Stimulated activated CD8-positive, alpha-beta memory T cell treated with anti-CD3 and anti-CD28 coated beads, Interleukin-15, amount 100 ng/mL, for 1 hour (primary cell): ENCODE data around the gene PELI3.
"Not testable (repeated sequence)": the region's sequence is repeated elsewhere in the genome, so short reads cannot be mapped to it uniquely, and the experiment has no call there.

Experiments
- DNase-seq: peaks from one replicate; pipeline ENCODE4 v3.0.0-alpha.2; 2020; ENCODE audit warnings: low read depth

PELI3 gene

DNA sequence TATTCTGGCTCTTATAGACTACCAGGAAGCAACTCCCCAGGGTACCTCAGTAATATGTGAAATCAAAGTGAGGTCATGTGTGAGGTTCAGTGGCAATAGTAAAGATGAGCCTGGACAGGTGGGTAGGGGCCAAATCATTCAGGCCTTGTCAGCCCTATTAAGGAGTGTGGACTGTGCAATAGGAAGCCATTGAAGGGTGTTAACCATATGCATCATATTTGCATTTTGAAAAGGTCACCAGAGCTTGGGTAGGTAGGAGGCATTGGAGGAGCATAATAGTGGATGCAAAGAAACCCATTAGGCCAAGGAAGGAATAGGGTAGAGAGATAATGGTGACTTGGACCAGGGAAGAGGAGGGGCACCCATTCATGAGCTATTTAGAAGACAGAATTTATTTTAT, 19.7 kb upstream of the PELI3 start:
- DNase-seq: no peak

DNA sequence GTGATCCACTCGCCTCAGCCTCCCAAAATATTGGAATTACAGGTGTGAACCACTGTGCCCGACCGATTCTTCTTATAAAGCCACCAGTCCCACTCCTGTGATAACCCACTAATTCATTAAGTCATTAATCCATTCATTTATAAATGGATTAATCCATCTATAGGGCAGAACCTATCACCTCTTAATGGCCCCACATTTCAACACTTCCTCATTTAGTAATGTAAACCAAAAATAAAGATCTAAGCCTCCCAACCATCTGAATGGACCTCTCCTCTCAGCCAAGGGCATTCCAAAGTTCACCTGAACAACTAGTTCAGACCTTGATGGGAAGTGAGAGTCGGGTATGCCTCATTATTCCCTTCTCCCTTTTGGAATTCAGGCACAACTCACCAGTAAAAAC, 18.2 kb upstream of the PELI3 start:
- no peak for DNase-seq

DNA sequence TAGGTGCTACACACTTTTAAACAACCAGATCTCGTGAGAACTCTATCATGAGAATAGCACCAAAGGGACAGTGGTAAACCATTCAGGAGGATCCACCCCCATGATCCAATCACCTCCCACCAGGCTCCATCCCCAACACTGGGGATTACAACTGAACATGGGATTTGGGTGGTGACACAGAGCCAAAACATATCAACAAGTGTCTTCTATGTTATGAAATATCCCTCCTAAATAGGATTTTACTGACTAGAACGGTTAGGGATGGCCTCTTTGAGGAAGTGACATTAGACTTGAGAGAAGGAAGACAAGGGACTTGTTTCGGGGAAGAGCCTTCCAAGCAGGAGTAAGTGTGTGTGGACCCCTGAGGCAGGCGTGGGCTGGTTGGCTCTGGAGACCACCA, 16.1 kb upstream of the PELI3 start:
- no peak for DNase-seq

DNA sequence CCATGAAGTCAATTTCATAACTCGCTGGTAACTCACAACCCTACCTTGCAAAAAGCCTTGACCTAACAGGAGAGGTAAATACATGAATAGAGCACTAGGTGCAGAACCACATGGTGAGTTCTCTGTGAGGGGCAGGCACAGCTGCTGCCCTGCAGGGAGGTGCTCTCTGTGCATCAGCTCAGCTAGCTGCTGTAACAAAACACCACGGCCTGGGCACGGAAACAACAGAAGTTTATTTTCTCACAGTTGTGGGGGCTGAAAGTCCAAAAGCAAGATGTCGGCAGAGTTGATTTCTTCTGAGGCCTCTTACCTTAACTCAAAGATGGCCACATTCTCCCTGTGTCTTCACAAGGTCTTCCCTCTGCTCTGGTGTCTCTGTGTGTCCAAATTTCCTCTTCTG, 15.0 kb upstream of the PELI3 start:
- no peak for DNase-seq

DNA sequence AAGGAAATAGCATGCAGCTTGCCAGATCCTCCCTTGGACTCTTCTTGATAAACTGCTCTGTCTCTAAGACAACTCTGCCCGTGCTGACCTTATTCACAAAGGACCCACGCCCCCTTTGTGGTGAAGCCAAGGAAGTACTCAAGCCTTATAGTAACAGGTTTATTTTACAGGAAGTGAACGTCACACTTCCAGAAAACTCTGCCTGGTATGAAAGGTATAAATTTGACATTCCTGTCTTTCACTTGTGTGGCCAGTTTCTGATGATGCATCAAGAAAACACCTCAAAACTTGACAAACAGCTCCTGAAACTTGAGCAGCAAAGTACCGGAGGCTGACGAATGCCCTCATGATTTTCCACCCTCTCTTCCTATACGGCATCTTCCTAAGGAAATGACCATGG, 12.5 kb upstream of the PELI3 start:
- no peak for DNase-seq

DNA sequence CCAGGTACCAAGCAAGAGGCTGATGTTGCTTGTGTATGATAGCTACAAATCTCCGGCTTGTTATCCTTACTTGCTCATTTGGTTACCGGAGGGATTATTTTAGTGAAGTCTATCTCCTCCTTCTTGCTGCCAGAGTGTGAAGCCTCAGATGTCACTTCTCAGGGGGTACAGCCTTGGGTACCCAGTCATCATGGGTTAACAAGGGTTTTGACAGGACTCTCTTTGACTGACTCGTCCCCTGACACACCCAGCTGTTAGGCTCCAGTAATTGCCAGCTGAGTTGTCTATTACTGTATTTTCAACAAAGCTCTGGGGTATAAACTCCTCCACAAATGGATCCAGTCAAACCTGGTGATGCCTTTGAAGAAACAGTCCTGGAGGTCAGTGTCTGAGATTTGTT, 11.9 kb upstream of the PELI3 start:
- DNase-seq: no peak

DNA sequence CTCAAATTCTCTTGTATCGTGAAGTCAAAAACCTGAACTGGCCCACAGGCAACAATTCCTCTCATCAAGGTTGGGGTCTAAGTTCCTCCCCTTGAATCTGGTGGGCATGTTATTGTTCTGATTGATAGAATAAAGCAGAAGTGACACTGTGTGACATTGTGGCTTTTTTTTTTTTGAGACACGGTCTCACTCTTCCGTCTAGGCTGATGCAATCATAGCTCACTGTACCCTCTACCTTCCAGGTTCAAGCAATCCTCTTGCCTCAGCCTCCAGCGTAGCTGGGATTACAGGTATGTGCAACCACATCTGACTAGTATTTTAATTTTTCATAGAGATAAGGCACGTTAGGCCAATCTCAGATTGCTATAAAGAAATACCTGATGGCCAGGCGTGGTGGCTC, 8.9 kb upstream of the PELI3 start:
- DNase-seq: no peak

DNA sequence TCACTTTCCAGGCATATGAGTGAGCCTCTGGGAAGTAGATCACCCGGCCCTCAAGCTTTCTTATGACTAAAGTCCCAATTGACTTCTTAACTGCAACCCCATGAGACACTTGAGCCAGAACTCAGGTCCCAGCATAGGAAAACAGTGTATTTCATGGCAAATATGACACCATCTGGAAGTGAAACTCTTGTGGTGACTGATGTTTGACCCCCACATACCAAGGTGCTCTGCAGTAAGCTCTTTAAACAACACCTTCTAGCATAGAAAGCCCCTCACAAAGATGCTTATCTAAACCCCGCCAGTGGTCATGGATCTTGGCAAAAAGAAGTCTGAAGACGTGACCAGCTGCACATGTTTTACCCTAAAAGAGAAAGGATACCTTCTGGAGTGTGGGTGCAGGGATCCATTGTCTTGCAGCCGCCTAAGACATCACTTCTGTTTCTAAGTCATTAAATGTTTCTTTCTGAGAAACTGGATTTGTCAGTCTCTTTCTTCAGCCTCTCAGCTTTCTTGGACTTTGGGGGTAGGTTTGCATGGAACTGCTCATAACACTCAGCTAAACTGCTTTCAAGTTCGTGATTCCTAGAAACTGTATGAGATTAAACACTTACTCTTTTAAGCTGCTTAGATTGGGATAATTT, 7.4 kb upstream of the PELI3 start:
- no peak for DNase-seq

DNA sequence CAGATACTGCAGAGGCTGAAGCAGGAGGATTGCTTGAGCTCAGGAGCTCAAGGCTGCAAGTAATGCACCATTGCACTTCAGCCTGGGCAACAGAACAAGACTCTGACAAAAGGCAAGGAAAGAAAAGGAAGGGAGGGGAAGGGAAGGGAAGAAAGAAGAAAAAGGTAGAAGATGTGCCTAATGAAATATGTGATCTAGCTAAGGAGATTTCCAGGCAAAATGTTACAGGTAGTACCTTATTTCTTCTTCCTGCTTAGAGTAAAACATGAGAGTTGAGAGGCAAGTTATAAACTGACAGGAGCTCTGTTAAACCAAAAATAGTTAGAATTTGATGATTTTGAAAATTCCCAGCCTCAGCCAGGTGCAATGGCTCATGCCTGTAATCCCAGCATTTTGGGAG, 4.7 kb upstream of the PELI3 start:
- DNase-seq: no peak

DNA sequence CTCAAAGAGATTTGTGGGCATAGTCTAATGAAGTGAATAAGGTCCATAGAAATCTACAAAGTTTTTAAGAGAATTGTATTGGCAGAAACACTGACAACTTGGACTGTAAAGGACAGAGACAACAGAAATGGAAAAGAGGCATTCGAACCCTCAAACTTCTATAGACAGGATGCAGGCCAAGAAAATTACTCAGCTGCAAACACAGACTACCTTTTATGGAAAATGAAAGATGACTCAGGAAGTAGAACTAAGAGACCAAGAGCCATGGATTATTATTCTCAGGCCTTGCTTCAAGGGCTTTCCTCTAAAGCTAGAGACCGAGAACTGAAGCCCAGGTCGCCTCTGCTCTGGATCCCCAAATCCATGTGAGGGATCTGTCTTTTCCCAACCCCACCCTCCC, 3.8 kb upstream of the PELI3 start:
- no peak for DNase-seq

DNA sequence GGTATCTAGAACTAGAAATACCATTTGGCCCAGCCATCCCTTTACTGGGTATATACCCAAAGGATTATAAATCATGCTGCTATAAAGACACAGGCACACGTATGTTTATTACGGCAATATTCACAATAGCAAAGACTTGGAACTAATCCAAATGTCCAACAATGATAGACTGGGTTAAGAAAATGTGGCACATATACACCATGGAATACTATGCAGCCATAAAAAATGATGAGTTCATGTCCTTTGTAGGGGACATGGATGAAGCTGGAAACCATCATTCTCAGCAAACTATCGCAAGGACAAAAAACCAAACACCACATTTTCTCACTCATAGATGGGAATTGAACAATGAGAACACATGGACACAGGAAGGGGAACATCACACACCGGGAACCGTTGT, 2.6 kb upstream of the PELI3 start:
- DNase-seq: not testable (repeated sequence)

DNA sequence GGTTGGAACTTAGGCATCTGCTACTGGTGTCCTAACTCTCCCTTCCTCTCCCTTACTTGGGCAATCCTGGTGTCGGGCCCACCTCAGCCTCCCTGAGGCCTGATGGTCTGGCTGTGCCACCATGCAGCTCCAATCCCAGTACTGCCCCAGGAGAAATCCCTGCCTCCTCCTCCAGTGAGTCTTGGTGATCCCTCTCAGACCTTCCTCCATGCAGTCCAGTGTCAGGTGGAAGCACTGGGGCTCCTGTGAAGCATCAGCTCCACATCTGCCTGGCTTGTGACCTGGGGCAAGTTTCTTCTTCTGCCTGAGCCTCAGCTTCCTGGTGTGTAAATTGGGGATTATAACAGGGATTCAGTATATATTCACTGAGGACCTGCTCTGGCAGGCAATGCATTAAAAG, 1.8 kb upstream of the PELI3 start:
- DNase-seq: no peak

DNA sequence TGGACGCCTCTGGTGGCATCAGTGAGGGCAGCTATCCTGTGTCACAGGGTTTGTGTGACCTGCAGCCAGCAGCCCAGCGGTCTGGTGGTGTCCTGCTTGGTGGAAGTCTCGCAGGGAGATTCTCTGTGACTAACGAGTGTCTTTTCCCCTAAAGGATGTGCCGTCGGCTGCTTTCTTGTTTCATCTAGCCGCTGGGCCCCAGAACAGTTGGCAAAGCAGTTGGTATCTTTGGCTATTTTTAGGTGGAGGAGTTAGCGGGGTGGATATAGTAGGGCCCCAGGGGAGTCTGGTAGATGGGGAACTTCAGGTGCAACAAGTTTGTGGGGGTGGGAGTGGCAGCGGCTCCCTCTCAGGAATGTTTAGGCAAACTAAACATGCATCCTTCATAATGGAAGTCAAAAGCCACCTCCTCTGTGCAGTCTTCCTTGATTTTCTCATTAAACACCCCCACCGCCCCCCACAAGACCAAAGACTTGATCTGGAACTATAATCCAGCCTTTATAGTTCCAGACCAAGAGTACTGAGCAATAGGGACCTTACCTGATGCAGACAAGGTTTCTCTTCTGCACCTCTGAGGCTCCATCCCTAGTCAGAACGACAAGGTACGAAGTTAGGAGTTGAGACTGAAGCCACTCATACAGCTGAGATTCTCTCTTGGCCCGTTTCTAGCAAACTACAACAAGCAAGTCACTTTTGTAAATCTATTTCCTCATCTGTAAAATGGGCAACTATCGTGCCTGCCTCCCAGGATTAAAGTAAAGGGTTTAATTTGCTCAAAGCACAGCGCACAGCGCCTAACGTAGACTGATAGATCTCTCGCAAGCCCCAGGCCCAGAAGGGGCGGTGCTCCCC, 1.1 kb upstream of the PELI3 start:
- no peak for DNase-seq

DNA sequence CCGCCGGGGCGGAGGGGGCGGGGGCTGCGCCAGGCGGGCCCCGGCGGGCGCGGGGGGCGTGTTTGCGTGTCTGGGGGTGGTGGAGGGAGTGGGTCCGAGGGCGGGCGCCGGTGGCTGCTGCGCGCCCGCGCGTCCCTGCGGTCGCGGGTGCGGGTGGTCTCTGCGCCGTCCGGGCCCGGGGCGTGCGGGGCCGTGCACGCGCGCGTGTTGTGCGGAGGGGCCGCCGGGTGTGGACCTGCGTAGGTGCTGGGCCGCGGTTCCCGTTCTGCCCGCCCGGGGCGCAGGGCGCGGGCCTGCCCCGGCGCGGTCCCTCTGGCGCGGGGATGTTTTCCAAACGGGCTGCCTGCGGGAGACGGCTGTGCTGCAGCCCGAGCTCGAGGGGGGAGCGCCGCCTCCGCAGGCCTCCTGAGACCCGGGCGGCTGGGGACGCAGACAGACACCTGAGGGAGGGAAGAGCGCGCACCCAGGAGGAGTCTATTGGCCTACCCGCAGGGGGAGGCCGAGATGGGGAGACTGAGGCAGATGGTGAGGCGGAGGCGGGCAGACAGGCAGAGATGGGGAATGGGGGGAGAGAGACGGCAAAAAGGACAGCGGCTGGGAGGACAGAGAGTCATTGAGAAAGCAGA, 442 bp downstream of the PELI3 start:
- no peak for DNase-seq

DNA sequence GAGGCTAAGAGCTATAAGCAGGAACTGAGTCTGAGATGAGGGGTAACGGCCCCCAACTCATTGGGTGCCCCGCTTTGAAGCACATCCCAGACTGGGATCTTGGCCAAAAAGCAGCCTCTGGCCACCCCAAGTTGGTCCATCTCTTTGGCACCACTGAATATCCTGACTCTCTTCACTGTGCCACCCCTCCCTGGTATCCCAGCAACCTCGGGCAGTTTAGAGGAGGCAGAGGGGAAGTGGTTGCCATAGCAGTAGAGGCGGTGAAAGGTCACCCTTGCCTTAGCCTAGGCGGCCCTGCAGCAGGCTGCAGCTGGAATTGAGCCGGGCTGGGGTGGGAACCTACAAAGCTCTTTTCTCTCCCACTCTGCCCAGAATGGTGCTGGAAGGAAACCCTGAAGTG, 1.1 kb downstream of the PELI3 start:
- no peak for DNase-seq

DNA sequence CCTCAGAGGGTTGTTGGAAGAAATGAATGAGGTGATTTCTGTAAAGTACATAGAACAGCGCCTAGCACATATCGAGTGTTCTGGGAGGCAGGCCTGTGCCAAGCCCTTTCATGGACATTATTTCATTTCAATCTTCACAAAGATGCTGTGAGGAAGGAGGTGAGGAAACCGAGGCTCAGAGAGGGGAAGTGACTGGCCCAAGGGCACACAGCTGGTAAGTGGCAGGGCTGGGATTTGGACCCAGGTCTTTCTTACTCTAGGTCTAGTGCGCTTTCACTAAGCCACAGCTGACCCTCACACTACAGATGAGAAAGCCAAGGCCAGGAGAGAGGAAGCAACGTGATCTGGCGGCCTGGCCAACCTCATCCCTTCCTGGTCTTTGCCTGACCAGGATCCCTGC, 2.0 kb downstream of the PELI3 start:
- DNase-seq: no peak

DNA sequence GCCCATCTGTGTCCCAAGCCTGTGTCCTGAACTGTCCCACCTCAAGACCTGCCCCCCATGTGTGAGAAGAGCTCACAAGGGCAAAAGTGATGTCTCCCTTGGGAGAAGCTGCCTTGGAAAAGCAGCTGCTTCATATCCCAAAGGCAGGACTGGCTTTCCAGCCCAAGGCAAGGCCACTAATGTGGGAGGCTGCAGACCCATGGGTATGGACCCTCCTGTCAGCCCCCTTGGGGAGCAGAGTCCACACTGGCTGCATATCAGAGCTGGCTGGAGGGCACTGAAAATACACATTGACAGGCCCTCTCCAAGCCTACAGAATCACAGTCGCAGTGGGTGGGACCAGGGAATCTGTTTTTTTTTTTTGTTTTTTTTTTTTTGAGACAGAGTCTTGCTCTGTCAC, 2.7 kb downstream of the PELI3 start:
- DNase-seq: no peak

DNA sequence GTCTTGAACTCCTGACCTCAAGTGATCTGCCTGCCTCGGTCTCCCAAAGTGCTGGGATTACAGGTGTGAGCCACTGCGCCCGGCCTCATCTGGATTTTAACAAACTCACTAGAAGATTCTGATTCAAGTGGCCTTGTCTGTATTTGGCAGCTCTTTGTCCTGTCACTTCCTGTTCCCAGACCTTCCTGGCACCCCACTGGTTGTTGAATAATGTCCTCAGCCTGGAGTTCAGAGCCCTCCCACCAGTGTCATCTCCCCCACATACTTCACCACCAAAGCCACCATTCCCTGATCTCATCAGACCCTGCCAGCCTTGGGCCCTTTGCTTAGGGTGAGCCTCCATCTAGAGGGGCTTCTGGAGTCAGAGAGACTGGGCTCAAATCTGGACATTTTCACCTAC, 3.3 kb downstream of the PELI3 start:
- no peak for DNase-seq

DNA sequence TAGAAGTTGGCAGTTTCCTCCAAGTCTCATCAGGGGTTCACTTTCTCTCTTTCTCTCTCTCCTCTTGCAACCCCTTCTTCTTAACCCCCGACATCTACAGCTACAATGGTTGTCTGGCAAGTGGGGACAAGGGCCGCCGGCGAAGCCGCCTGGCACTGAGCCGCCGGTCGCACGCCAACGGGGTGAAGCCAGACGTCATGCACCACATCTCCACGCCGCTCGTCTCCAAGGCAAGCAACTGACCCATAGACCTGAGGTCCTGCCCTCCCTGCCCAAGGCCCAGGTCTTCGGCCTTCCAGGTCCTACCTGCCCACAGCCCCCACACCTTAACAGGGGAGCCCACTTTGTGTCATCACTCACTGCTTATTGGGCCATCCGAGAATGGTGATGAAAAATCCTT, 4.4 kb downstream of the PELI3 start:
- DNase-seq: no peak

DNA sequence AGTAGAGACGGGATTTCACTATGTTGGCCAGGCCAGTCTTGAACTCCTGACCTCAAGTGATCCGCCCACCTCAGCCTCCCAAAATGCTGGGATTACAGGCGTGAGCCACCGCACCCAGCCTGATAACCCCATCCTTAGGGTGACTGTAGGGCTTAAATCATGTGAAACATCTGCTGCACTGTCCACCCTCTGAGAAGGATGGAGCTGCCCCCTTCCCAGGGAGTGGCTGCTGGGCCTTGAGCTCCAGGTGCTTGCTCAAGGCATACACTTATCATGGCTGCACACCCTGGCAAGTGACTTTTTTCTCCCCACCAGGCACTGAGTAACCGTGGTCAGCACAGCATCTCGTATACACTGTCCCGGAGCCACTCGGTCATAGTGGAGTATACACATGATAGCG, 5.3 kb downstream of the PELI3 start:
- DNase-seq: no peak

DNA sequence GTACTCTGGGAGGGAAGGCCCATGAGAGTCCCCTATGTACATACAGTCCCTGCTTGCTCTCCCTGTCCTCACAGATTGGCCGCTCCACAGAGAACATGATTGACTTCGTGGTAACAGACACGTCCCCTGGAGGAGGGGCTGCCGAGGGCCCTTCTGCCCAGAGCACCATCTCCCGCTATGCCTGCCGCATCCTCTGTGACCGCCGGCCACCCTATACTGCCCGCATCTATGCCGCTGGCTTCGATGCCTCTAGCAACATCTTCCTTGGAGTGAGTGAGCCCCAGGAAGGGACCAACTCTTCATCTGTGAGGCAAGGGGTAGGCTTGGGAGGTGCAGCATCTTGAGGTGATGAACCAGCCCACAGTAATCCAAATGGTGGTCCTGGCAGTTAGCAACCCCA, 6.5 kb downstream of the PELI3 start:
- no peak for DNase-seq

DNA sequence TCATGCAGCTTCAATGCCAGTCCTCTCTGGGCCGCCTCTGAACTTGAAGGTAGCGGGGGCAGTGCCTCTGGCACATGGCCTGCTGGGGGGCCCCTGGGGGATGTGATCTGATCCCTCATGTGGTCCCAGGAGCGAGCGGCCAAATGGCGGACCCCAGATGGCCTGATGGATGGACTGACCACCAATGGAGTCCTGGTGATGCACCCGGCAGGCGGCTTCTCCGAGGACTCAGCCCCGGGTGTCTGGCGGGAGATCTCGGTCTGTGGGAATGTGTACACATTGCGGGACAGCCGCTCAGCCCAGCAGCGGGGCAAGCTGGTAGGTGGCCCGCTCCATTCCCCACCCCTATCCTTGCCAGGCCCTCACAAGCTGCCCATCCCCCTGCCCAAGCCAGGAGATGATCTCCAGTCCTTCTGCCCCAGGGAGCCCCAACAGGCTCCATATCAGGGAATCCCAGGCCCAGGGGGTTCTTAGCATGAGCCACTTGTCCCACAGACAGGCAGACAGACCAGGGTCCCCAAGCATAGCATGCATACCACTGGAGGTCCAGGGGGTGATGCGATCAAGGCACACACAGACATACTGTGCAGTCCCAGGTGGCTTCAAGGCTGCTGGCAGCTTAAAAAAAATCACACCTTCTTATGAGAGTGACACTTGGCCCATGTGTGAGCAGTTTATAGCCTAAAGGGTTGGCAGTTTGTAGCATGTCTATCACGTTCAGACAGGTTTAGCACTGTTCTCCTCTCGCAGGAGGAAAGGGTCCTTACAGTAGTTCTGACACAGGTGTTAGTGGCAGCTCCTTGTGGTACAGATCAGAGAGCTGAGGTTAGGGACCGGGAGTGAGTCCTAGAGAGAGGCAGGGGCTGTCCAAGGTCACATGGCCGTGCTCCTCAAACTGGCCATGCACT, 7.2 kb downstream of the PELI3 start:
- no peak for DNase-seq
